ENCODE data around the gene EMX1. TPM values are rescaled to one million over a fixed set of nuclear protein-coding genes. Genes with fewer than 3 reads are reported as not detected.

EMX1 gene
- total RNA-seq, 1 donor from 2014 or later, result not detected

GRCh38 chr2:72942881-72943418 is 25.6 kb downstream of the EMX1 start:
- DNase-seq (ENCODE audit: low read depth in 2 of 2), result no peak

DNA sequence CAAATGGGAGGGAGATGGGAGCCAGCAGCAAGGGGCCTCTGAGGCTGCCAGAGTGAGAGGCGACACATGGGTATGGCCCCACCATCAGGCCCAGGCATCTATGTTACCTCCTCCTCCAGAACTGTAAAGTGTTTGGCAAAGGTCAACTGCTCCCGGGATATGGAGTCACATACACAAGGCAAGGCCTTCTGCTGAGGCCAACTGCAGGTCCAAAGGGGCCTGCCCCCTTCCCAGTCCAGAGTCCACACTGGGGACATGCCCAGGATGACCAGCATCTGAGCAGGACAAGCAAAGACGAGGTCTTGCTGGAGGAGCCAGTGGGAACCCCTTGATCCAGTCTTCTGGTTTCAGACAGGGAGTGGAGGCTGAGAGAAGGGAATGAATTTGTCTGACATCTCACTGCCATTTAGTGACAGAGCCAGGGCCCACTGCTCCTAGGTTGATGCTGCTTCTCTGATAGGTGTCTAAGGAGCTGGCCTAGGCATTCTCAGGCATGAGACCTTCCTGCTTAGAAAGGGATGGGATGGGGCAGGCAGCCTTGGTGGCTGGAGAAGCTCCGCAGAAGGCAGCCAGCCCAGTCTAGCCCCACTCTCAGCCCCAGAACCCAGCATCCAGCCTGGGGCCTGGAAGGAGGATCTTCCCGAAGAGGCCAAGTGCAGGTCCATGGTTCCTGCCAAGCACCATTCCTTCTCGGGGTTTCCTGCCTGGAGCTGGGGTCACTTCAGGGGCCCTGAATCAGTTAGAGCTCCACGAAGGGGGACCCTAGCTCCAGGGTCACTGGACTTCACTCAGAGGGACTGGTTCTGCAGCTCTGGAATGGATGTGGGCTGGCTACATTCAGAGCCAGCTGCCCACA is 26.4 kb downstream of the EMX1 start:
- no peak for DNase-seq (ENCODE audit: low read depth in 2 of 2)

GRCh38 chr2:72944804-72945449 is 27.6 kb downstream of the EMX1 start:
- DNase-seq (ENCODE audit: low read depth in 2 of 2), result no peak

DNA sequence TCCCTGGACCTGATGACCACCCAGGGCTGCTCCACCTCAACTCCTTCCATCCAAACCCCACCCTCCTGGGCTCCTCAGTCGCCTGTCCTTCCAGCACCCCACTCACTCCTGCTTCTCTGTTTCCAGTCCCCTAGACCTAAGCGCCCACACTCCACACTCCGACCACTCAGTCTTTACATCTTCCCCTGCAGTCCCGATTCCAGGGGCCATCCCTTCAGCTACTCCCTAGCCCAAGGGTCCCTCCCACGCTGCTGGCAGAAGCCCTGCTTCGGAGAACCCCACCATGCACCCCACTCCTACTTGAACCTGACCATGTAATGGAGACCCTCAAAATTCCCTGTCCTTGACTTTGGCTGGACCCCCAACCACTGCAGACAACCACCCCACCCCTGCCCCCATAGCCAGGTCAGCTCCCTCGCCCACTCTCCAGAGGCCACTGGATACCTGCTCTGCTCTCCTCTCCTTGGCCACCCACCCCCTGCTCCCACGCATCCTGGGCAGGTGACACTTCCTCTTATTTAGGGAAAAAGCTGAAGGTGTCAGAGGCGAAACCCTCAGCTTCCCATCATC is 28.2 kb downstream of the EMX1 start:
- no peak for DNase-seq (ENCODE audit: low read depth in 2 of 2)

GRCh38 chr2:72946466-72946865 is 29.1 kb downstream of the EMX1 start:
- DNase-seq (ENCODE audit: low read depth in 2 of 2), result no peak

GRCh38 chr2:72947952-72948830 is 30.9 kb downstream of the EMX1 start:
- DNase-seq (ENCODE audit: low read depth in 2 of 2), result no peak

- DNase-seq (ENCODE audit: low read depth in 2 of 2), result no peak
Measured at GRCh38 chr2:72949045-72949444, 31.7 kb downstream of the EMX1 start.

DNA sequence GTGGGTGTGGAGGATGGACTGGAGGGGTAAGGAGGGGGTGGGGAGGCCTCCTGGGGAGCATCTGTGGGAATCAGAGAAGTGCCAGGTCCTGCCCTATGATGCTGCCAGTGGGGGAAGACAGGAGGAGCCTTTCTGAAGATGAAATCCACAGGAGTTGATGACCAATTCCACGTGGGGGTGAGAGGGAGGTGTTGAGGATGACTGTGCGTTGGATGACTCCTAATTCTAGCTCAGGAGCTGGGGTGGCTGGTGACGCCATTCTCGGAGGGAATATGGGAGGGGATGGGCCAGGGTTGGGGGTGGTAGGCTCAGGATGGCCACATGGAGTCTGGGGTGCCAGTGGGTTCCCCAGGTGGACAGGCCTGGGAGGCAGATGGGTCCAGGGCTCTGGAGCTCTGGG is 32.3 kb downstream of the EMX1 start:
- DNase-seq (ENCODE audit: low read depth in 2 of 2), result no peak

DNA sequence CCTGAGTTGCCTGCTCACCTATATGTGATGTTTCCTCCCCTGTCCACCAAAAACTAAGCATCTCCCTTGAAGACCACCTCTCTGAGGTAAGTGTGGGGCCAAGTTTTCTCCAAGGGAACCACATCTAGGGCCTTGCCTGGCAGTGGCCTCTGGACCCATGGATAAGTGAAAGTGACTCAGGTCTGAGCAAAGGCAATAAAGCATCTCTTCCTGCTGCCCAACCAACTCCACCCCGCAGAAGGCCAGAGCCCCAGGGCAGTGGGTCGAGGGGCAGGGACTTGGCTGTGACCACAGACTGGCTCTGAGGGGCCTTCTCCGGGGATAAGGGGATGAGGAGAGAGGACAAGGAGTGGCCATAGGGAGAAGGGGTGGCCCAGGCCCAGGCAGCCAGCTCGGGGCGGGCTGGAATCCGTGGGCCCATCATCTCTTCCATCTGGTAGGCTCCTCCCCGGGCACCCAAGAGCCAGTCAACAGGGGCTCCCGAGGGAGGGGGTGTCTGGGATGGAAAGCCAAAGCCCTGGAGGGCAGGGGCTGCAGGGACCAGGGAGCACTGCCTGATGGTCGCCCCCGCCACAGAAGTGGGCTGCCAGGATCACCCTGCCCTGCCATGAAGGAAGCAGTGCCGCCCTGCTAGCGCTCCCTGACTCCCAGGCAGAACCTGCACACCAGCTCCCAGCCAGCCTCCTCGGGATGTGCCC is 33.4 kb downstream of the EMX1 start:
- no peak for DNase-seq (ENCODE audit: low read depth in 2 of 2)

GRCh38 chr2:72951303-72952095 is 34.2 kb downstream of the EMX1 start:
- no peak for DNase-seq (ENCODE audit: low read depth in 2 of 2)

DNA sequence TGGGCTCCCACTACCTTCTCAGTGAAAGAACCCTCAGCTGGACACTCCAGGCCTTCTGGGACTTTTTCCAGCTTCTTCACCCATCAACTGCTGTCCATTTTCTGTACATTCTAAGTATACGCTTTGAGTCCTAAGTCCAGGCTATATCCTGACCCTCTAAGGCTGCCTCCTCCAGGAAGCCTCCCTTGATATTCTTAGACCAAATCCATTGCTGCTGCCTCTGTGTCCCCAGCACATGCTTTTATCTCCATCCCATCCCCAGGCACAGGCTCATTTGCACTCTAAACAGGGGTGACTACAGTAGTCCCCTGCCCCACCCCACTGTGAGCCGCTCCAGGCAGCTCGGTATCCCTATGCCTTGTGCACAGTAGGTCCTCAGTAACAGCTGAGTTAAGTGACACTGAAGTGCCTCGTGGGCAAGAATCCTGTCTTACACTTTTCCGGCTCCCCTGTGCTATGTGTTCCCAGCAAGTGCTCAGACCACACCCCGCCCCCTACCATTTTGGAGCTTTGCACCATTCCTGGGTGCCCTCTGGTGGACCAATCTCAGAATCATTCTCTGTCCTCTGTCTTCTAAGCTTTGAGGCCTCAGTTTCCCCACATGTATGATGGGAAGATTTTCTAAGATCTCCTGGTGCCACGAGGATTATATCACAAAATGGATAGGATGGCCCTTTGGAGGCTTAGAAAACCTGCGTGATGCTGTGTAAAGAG is 34.9 kb downstream of the EMX1 start:
- DNase-seq (ENCODE audit: low read depth in 2 of 2), result no peak

GRCh38 chr2:72952961-72953360 is 35.6 kb downstream of the EMX1 start:
- no peak for DNase-seq (ENCODE audit: low read depth in 2 of 2)

DNA sequence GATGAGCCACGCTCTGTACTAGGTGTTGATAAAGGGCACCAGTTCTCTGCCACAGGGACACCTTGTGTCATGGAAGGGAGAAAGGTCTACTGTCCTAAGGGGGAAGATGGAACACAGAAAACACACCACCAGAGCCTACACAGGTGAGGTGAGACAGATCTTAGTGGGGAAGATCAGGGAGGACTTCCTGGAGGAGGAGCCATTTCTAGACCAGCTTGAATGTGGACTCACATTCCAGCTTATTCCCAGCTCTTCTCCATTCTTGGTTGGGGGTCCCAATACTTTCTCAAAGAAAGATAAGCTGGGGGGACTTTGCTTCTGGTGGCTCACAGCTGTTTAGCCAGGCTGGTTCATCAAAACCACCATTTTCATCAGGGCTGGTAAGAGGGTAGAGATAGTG is 36.2 kb downstream of the EMX1 start:
- DNase-seq (ENCODE audit: low read depth in 2 of 2), result no peak

DNA sequence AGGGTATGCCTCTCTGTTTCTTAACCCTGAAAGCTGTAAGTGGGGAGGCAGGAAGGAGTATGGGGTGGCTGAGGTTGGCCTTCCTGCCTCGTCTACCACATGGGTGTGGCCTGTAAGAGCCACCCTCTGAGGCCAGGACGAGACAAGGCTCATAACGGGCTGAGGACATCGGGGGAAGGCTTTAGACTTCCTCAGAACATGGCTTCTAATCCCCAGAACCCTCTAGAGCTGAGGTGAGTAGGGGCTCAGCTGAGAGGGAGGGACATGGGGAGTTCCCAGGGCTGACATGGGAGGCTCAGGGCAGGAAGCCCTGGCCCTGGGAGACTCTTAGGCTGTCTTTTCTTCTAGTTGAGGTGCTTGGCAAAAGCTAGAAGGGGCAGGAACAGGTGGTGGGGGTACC is 36.7 kb downstream of the EMX1 start:
- DNase-seq (ENCODE audit: low read depth in 2 of 2), result no peak

DNA sequence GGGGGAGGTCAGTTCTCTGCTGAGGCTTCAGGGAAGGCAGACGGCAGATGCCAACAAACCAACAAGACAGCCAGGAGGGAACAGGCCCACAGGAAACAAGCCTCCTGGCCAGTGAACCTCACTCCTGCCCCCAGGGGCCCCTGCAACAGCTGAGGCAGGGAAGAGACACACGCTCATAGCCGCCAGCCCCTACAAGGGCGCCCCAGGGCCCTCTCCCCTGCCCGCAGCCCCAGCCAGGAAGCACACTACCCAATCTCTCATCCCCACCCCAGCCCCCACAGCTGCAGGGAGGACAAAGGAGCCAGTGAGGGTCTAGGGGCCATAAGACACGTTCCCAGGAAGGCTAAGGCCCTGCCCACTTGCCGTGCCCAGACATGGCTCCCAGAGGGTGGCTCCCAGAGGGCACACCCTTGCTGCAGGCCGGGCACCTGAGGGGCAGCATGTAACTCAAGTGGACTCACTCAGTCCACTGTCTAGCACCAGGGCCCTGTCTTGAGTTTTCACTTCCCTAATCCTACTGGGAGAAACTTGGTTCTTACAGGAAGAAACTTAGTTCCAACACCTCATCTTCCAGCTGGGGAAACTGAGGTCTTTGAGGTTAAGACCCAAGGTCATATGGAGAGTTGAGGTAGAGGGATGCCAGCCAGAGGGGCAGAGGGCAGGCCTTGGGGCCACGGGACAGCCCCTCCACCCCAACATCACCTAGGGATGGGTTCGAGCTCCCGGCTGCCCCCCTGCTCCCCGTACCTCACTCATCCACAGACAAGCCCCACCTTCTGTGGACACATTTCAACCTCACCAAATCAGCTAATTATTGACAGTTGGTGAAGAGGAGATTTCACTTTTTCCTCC is 37.3 kb downstream of the EMX1 start:
- DNase-seq (ENCODE audit: low read depth in 2 of 2), result no peak

GRCh38 chr2:72955228-72956049 is 38.1 kb downstream of the EMX1 start:
- no peak for DNase-seq (ENCODE audit: low read depth in 2 of 2)

DNA sequence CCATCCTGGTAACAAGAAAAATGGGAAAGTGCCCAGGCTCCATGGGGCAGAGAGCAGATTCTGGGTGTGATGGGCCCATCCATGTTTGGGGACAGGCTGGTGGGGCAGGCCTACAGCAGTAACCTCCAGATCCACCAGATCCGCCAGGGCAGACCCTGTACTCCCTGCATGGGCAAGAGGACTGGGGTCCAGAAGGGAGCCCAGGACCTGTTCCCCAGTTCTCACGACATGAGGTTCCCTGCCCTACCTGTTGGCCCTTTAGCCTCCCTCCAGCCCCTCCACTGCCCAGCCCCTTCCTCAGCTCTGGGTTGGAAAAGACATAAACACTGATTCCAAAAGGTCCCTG is 38.7 kb downstream of the EMX1 start:
- no peak for DNase-seq (ENCODE audit: low read depth in 2 of 2)

- no peak for DNase-seq (ENCODE audit: low read depth in 2 of 2)
Measured at GRCh38 chr2:72956936-72957335, 39.6 kb downstream of the EMX1 start.

All from lung microvascular endothelial cell (primary cell).